ENCODE results near the gene PRR5.

Gene PRR5

GRCh38 chr22:44758344-44758973 is 56.5 kb downstream of the PRR5 start:
- DNase-seq (ENCODE audit: low spot score) = peak; percentile 51

GRCh38 chr22:44759001-44759400 is 57.0 kb downstream of the PRR5 start:
- DNase-seq (ENCODE audit: low spot score) = no peak

GRCh38 chr22:44759430-44760310 is 57.7 kb downstream of the PRR5 start:
- no peak for DNase-seq (ENCODE audit: low spot score)

- DNase-seq (ENCODE audit: low spot score) = no peak
These were observed 58.5 kb downstream of the PRR5 start for GRCh38 chr22:44760476-44760875.

- no peak for DNase-seq (ENCODE audit: low spot score)
These were observed 59.0 kb downstream of the PRR5 start for GRCh38 chr22:44761025-44761424.

GRCh38 chr22:44764373-44764772 is 62.4 kb downstream of the PRR5 start:
- DNase-seq (ENCODE audit: low spot score) = no peak

GRCh38 chr22:44764974-44765373 is 63.0 kb downstream of the PRR5 start:
- DNase-seq (ENCODE audit: low spot score) = no peak

GRCh38 chr22:44765571-44766285 is 63.7 kb downstream of the PRR5 start:
- DNase-seq (ENCODE audit: low spot score) = peak; percentile 40

- DNase-seq (ENCODE audit: low spot score) = no peak
These were observed 71.1 kb downstream of the PRR5 start for GRCh38 chr22:44773082-44773481.

- no peak for DNase-seq (ENCODE audit: low spot score)
These were observed 73.9 kb downstream of the PRR5 start for GRCh38 chr22:44775862-44776261.

GRCh38 chr22:44776605-44777363 is 74.8 kb downstream of the PRR5 start:
- DNase-seq (ENCODE audit: low spot score) = no peak

- no peak for DNase-seq (ENCODE audit: low spot score)
These were observed 75.4 kb downstream of the PRR5 start for GRCh38 chr22:44777364-44777755.

- DNase-seq (ENCODE audit: low spot score) = no peak
These were observed 79.0 kb downstream of the PRR5 start for GRCh38 chr22:44780876-44781449.

GRCh38 chr22:44782363-44782963 is 80.5 kb downstream of the PRR5 start:
- peak; percentile 47 for DNase-seq (ENCODE audit: low spot score)

- no peak for DNase-seq (ENCODE audit: low spot score)
These were observed 81.1 kb downstream of the PRR5 start for GRCh38 chr22:44783091-44783490.

- DNase-seq (ENCODE audit: low spot score) = no peak
These were observed 81.6 kb downstream of the PRR5 start for GRCh38 chr22:44783581-44783980.

- no peak for DNase-seq (ENCODE audit: low spot score)
These were observed 84.1 kb downstream of the PRR5 start for GRCh38 chr22:44786136-44786535.

GRCh38 chr22:44786610-44787009 is 84.6 kb downstream of the PRR5 start:
- DNase-seq (ENCODE audit: low spot score) = no peak

Measured in AG20443 (cell line).